Choroid plexus epithelial cell (primary cell): ENCODE results near the gene CDY2B.
"Not testable (repeated sequence)": the region's sequence is repeated elsewhere in the genome, so short reads cannot be mapped to it uniquely, and the experiment has no call there.

ENCODE experiments used
- DNase-seq: peaks from one replicate; pipeline ENCODE4 v3.0.0-alpha.2; 2010; ENCODE audit warnings: low read depth
- H3K4me3 ChIP-seq: 2 replicates; pipeline ENCODE4 v1.5.1; 2011; ENCODE audit warnings: low read depth, mild to moderate bottlenecking, control low read depth, low read length, moderate library complexity

Gene CDY2B, protein sequence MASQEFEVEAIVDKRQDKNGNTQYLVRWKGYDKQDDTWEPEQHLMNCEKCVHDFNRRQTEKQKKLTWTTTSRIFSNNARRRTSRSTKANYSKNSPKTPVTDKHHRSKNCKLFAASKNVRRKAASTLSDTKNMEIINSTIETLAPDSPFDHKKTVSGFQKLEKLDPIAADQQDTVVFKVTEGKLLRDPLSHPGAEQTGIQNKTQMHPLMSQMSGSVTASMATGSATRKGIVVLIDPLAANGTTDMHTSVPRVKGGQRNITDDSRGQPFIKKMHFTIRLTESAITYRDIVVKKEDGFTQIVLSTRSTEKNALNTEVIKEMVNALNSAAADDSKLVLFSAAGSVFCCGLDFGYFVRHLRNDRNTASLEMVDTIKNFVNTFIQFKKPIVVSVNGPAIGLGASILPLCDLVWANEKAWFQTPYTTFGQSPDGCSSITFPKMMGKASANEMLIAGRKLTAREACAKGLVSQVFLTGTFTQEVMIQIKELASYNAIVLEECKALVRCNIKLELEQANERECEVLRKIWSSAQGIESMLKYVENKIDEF

DNA sequence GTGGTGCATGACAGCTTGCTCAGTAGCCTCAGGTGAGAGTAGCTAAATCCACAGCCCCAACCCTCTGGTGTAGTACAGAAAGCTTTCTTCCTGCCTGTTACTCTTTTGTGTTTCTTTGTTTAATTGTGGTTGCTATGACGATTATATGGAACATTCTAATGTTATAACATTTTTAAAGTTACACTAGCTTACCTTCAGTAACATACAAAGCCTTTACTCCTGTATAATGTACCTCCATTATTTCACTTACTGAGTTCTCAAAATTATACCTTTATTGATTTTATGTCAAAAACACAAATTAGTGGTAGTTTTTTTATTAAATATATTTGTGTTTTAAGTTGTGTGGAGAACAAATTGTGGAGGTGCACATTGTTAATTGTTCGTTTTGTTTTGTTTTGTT is at the start of gene CDY2B:
Gene CDY2B (minus strand): TSS at position 101 of the 400 bp plus-strand sequence. CDS start 328 bp downstream, outside the sequence.
- not testable (repeated sequence) for H3K4me3 ChIP-seq, DNase-seq

DNA sequence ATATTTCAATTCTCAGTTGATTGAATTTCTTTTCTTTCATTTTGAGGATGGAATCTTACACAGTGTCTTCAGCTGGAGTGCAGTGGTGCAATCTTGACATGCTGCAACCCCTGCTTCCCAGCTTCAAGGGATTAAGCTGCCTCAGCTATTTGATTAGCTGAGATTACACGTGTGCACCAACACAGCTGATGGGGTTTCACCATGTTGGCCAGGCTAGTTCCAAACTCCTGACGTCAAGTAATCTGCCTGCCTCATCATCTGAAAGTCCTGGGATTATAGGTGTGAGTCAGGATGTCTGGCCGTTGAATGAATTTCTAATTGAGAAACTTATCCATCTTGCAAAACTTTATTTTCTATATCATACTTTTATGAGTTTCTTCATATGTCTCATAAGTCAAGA is 28.0 kb upstream of the CDY2B start:
- not testable (repeated sequence) for DNase-seq, H3K4me3 ChIP-seq

DNA sequence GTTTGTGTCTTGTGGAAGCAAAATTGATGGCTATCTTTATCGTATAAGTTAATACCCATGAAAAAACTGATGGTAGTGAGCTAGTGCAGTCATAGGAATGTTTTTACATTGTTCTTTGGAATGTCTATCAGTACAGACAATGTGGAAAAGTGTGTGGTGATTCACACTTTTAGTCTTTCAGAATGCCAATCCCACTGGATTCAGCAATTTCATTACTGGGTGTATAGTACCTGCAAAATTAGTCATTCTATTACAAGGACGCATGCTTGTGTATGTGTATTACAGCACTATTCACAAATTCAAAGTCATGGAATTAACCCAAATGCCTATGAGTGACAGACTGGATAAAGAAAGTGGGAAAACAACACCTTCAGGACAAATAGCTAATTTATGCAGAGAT is 27.3 kb upstream of the CDY2B start:
- DNase-seq, H3K4me3 ChIP-seq: not testable (repeated sequence)

DNA sequence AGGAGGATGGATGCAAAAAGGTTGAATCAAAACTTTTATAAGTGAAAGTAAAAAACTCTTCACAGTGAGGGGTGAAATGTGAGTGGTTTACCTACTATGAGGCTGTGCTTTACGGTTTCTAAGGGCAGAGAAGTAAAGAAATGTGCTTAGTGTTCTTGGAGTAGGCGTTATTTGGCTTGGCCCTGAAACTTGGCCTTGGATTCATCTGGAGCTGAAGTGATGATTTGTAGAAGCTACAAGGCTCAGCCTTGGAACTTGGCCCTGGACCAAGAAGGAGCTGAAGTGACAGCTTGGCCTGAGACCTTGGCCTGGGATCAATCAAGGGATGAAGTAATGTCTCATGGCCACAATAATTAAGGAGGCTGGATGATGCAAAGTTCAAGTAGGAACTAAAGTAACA is 1.7 kb upstream of the CDY2B start:
- not testable (repeated sequence) for H3K4me3 ChIP-seq, DNase-seq

DNA sequence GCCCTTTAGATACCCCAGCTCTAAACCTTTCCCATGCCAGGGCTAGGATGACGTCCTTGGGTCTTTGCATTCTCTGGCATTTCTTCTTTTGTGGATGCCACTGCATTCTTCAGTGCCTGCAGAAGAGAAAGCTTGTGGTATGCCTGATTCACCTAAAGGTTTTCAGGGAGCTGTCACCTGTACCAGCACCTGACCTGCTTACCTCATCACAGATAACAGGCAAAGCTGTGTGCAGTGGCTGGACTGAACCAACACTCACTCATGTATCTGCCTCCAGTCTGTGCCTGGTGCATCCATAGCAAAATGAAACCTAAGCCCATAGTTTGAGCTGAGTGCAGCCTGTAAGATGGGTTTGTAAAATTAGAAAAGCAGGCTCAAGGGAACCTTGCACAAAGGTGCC is 3.3 kb downstream of the CDY2B start:
- H3K4me3 ChIP-seq, DNase-seq: not testable (repeated sequence)

DNA sequence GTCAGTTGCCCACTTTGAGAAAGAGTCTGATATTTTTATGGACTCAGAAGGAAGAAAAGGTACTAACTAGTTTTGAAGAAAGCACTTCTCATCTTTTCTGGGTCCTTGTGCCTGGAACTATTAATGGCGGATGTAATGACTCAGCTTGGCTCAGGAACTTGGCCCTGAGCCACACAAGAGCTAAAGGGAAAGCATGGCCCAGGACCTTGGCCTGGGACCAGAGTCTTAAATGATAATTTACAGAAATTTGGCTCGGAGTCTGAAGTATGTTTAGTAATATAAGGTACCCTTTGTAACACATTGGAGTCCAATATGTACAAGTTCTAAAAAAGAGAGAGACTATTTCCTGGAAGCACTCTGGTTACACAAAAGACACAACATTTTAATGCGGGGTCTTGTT is 4.6 kb downstream of the CDY2B start:
- DNase-seq = not testable (repeated sequence)

DNA sequence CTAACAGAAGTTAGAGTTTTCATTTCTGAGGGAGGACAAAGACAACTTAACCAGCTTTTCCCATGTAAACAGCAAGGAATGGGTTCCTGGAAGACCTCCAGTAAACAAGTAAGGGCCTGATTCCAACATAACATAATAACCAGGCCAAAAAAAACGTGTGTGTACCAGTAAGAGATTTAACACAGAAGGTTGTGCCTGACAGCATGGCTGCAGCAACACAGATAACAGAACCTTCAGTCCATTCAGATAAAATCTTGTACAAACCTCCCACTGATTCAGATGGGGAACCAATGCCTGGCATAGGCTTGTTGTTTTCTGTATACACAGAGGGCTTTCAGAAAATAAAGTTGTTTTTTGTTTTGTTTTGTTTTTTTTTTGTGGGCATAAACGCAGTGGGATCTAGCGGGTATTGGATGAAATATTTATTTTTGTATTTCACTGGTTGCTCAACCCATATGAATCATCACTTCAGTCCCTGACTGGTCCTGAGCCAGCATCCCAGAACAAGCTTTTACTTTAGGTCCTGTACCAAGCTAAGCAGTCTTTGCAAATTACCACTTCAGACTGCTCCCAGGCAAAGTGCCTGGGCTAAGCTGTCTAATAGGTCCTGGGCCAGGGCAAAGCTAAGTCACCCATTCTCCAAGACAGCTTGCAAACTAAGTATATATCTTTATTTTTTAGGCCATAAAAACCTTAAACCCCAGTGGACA is 8.7 kb downstream of the CDY2B start:
- H3K4me3 ChIP-seq, DNase-seq: not testable (repeated sequence)

More for the DNA sequence above, 4.6 kb downstream of the CDY2B start:
- not testable (repeated sequence) for H3K4me3 ChIP-seq

DNA sequence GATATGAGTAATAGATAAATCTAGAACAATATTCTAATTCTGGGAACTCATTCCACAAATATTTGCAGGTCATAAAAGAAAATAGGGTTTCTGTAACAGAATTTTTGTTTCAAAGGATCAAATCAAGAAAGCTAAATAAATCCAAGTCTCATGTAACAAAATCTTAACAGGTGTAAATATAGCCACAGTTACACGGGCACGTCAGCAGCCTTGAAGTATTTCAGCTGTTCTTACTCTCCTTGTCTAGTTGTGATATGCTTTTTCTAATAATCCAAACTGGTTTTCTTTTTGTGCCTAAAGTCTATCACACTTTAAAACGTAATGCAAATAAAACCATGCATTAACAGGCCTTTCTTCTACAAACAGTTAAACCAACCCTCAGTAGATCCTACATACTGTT is 9.3 kb downstream of the CDY2B start:
- not testable (repeated sequence) for DNase-seq, H3K4me3 ChIP-seq

DNA sequence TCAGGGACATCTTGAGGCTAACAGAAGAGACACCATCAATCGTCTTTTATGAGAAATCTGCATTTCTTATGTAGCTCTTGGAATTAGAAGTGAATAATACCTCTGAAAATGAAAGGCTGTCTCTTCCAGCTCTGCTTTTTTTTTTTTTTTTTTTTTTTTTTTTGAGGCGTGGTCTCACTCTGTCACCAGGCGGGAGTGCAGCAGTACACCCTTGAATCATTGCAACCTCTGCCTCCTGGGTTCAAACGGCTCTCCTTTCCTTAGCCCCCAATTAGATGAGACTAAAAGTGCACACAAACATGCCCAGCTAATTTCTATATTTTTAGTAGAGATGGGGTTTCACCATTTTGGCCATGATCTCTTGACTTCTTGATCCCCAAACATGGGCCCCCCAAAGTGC is 12.2 kb downstream of the CDY2B start:
- not testable (repeated sequence) for DNase-seq, H3K4me3 ChIP-seq

DNA sequence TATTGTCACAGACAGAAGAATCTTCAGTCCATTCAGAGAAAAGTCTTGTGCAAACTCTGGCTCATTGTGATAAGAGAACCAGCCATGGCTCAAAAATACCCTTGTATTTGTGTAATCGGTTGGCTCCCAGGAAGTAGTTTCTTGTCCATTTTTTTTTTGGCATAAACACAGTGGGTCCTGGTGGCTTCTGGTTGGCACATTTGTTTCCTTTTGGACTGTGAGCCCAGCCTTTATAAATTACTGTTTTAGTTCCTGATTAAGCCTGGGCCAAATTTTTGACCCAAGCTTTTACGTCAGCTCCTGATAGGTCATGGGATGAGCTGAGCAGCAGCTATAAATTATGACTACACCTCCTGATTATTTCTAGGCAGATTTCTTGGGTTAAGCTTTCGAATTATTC is 19.4 kb downstream of the CDY2B start:
- H3K4me3 ChIP-seq, DNase-seq: not testable (repeated sequence)

DNA sequence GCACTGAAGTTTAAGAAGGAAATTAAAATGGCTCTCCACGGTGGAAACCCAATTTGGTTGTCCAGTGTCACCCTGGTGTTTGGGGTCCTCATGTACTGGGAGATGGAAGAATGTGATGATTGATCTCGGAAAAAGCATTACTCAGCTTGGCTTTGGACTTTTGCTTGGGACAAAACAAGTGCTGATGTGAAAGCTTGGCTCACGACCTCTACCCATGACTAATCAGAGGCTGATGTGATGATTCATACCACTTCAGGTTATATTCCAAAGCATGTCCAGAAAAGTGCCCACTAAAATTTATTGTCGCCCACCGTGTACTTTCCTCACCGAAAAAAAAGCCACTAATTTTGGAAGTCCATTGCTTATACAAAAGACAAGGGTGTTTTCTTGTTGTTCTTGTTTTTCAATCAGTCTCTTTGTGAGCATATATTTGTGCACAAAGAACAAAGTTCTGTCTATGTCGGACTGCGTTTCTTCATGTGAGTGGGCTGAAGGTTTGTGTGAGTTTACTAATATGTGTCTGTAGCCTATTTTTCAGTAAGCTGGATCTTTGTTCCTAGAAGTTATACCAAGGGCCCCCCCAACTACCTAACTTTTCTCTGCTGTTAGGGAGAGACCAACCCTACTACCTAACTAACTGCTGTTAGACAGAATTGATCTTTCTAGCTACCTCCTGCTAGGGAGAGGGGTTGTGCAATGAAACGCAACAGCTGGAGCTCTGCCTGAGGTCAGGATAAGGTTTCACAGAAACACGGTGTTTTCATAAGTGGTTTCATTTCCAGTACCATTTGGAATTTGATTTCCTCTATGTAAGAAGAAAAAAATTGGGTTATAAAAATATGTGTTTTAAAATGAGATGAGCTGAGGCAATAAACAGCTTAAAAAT is 22.8 kb downstream of the CDY2B start:
- not testable (repeated sequence) for H3K4me3 ChIP-seq, DNase-seq

DNA sequence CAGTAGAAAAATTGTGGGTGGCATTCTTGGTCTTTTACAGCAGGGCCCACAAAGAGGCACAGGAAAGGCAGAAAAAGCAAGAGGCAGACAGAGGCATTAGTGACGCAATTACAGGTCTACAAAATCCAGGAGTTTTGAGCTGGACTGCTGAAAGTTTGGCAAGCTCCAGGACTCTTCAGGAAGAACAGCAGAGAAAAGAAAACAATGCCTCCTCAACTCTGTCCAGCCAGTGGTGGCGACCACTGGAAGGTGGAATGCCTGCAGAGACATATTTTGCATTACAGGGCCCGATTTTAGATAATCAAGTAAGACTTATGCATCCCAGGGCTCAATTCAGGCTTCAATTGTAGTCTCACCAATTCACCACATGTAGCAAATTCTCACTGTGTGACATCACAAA is 23.5 kb downstream of the CDY2B start:
- not testable (repeated sequence) for H3K4me3 ChIP-seq, DNase-seq

DNA sequence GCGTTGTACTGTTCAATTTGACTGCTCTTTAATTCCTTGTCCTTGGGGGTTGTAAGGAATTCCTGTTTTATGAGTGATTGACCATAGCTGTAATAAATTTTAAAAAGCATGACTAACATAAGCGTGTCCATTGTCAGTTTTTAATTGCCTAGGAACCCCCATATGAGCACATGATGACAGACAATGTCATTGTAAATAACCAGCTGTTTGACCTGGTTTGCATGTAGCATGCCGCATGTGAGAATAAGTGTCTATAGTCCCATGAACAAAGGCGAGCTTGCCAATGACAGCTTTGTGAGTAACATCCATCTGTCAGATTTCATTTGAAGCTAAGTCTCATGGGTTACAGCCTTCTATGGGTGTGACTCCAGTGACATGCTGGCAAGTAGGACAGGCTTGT is 30.9 kb downstream of the CDY2B start:
- DNase-seq, H3K4me3 ChIP-seq: not testable (repeated sequence)

DNA sequence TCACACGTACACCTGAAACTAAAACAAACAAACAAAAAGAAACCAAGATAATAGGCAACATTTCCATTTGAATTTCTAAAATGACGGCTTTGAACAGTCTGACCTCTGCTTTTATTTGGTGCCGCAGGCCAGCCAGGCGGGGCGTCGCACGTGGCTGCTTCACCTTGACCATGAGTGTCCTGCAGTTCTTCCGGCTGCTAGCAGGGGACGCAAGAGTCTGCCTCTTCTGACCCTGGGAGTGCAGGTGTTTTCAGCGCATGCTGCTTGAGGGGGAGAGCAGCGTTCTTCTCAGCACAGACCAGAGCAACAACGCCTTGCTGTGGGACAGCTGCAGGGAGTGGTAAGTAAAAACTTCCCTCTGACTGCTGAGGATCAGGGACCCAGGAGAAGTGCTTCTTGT is 47.9 kb downstream of the CDY2B start:
- DNase-seq, H3K4me3 ChIP-seq: not testable (repeated sequence)
